Stimulated activated CD8-positive, alpha-beta memory T cell treated with anti-CD3 and anti-CD28 coated beads, Interleukin-12 subunit alpha, Interleukin-12 subunit beta, amount 100 ng/mL, for 24 hours (primary cell): ENCODE data around the gene RHOA.
"Not testable (repeated sequence)": the region's sequence is repeated elsewhere in the genome, so short reads cannot be mapped to it uniquely, and the experiment has no call there.

Source experiments
- DNase-seq: peaks from one replicate; pipeline ENCODE4 v3.0.0-alpha.2; 2020; ENCODE audit errors: extremely low read depth

The RHOA gene

DNA sequence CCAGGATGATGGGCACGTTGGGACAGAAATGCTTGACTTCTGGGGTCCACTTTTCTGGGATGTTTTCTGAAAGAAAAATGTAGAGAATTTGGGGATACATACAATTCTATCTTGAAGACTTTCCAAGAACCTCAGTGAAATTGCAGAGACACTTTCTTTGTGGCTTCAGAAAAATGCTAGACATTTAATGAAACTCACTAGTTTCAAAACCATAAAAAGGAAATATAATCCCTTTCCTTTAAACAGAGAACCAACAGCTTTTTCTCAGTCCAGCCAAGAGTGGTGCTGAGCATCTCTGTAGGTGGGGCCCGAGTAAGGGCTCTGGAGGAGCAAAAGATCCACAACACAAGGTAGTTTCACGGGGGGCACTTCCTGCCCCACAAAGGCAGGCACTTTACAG is 49.2 kb downstream of the RHOA start:
- no peak for DNase-seq

DNA sequence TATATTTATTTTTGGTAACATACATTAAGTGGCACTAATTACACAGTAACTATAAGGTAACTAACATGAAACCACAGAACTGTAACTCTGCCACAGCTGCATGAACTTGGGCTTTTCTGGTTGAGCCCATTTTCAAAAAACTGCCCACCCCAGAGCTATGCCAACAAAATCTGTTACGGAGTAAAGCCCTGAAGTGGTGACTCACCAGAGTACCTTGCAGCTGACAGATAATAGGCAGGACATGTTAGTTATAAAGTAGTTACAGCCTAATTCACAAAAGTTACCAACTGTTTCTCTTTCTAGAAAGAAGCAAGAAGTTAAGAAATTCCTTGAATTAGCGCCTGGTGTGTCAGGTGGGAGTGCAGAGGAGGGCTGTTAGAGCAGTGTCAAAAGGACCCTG is 52.2 kb downstream of the RHOA start:
- DNase-seq, result no peak

- DNase-seq, result no peak
Measured at GRCh38 chr3:49358884-49359225, 52.9 kb downstream of the RHOA start.

DNA sequence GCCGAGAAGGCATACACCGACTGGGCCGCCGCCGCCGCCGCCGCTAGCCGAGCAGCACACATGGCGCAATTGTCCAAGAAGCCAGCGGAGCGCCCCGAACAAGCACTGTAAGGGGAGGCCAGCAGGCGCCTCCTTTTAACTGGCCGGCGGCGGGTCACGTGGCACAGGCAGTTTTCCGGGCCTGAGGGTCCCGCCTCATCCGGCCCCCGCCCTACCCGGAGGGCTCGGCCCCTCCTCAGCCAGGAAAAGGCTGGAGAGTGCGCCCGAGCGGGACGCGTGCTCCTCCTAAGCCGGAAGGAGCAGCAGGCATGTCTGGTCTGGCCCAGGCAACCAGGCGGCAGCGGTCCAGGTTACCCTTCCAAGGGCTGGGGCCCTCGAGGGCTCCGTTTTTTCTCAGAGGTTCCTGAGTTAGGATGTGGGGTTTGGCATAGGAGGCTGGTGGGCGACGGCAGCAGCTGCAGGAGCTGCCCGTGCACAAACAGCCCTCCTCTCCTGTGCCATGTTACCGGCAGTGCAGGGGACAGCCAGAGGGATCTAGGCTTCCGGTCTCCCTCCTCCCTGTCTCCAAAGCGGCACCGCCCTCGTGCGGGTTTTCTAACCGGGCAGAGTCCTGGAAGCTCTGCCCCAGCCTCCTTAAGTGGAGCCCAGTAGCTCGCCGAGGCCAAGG is 53.4 kb downstream of the RHOA start, which contains the start of gene GPX1:
TSS of gene GPX1 (minus strand) at position 137 of the 667 bp plus-strand sequence. CDS start at position 62, 75 bp downstream.
- peak; percentile 63 for DNase-seq

- not testable (repeated sequence) for DNase-seq
Measured at GRCh38 chr3:49357443-49358216, 54.1 kb downstream of the RHOA start.

DNA sequence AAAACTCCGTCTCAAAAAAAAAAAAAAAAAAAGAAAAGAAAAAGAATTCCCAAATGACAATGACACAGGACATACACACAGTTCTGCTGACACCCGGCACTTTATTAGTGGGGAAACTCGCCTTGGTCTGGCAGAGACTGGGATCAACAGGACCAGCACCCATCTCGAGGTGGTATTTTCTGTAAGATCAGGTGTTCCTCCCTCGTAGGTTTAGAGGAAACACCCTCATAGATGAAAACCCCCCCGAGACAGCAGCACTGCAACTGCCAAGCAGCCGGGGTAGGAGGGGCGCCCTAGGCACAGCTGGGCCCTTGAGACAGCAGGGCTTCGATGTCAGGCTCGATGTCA is 54.7 kb downstream of the RHOA start:
- DNase-seq, result not testable (repeated sequence)

DNA sequence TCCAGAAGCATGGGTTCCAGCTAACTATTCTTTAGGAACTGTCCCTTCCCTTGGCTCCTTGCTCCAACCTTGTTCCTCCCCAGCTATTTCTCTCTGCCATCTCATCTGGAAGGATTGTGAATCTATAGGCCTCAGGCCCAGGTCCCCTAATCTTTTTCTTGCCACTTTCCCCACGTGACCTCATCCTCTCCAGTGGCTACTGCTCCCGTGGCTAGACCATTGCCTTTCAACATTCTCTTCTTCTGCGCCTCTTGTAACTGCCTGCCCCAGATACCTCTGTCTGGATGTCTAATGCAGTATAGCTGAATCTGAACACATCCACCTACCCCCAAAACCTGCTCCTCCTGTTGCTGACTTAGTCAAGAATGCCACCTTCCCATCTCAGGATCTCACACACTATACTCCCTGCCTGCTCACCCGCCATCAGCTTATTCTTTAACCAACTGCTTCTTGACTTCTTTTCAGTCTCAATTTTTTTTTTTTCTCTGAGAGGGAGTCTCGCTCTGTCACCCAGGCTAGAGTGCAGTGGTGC is 58.8 kb downstream of the RHOA start:
- DNase-seq, result no peak

DNA sequence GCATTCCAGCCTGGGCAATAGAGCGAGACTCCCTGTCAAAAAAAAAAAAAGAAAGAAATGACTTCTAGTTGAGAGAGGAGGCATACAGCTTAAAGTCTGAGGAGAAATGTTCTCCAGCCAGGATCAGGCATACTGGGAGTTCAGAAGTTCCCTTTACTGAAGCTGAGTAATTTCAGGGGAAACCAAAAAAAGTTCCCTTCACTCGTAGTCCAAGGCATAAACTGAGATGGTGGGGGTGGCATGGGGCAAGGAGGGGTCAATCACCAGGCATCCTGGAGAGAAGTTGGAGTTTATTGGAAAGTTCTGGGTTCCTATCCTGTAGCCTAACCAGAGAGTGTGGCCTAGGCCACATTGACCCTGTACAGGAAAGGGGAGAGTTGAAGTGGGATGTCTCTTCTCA is 59.5 kb downstream of the RHOA start:
- DNase-seq, result no peak

DNA sequence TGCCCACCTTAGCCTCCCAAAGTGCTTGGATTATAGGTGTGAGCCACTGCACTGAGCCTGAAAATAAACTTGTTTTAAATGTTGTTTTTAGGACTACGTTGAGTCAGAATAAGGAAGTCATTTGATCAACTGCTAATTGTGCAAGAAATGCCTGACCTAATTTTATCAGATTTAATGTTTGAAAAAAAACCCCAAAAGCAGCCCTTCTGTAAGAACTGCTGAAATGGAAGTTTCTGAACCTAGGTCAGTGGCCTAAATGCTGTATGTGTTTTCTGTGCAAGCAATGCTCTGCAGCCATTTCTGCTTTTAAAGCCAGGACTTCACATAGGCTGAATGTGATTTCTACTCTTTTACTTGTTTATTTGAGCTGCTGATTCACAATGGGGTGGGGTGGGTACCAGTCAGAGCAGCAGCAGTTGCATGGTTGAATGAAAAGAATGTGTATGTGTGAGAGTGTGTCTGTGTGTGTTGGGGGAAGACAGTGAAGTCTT is 60.2 kb downstream of the RHOA start:
- DNase-seq, result no peak

DNA sequence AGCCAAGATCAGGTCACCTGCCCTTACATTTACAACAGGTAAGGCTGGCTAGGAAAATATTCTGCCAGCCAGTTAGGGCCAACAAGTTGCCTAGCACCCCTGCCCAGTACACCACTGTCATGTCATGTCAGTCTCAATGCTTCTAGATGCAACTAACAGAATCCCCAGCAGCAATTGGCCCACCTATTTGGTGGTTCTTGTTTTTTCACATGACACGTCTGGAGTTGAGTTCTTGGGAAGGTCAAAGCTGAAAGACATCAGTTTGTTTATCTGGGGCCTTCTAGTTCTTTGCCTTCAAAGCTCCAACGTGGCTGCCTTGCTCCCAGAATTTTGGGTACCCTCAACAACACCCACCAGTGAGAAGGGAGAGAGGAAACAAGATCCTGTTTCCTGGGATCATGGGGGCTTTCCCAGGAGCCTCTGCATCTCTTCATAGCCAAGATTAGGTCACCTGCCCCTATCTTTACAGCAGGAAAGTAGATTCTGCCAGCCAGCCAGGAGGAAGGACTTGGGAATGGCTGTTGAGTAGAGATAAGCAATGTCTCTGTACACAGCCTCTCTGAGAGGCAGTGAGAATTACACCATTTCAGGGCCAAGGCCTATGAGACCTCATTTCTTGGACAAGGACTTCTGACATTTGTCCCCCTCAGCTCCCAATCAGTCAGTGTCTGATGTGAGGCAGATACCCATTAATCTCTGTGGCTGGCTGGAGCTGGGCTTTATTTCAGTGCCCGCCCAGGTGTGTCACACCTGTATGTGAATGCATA is 62.2 kb downstream of the RHOA start:
- no peak for DNase-seq

DNA sequence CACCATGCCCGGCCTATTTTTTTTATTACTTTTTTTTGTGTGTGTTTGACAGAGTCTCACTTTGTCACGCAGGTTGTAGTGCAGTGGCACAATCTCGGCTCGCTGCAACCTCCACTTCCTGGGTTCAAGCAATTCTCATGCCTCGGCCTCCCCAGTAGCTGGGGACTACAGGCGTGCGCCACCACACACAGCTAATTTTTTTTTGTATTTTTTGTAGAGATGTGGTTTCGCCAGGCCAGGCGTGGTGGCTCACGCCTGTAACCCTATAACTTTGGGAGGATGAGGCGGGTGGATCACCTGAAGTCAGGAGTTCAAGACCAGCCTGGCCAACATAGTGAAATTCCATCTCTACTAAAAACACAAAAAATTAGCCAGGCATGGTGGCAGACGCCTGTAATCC is 63.4 kb downstream of the RHOA start:
- not testable (repeated sequence) for DNase-seq

DNA sequence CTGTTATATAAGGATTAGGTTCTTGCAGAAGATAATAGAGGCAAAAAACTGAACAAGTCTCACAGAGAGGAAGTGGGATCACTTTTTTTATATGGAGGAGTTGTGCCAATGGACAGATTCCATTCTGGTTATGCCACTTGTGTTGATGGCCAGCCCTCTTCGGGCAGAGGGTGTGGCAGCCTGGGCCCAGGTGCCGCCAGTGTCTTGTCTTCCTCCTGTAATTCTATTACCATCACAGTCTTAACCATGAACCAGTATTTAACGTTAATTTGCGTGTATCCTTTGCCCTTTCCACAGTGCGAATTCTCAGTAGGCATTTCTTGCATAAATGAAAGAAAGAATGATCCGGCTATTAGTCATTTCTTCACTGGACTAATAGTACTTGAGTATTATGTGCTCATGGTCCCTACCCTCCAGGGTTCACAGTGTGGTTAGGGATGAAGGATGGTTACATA is 65.0 kb downstream of the RHOA start:
- DNase-seq, result no peak

DNA sequence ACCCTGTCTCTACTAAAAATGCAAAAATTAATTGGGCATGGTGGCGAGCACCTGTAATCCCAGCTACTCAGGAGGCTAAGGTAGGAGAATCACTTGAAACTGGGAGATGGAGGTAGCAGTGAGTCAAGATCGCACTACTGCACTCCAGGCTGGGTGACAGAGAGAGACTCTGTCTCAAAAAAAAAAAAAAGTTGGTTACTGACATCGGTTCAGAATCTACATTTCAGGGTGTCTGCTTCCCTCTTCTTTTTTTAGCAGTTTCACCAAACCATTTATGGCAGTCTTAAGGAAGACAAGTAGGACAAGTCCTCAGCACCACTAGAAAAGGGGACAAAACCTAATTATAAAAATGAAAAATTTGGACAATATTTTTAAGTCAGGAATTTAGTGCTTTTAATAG is 68.6 kb downstream of the RHOA start:
- no peak for DNase-seq

DNA sequence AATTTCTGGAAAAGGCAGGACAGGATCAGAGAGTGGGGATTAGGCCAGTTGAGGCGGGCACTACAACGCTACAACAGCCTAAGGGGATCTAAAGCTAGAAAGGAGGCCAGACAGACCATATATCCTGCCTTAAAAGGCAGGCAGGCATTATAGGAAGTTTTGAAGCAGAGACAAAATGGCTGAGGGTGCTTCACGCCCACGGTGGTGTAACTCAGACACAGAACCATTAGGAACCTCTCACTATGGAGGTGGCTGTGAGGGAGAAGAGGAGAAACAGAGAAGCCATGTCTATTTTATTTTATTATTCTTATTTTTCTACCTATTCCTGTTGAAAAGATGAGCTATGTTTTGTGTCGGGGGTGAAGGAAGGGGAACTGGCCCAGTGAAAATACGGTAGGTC is 69.8 kb downstream of the RHOA start:
- no peak for DNase-seq

DNA sequence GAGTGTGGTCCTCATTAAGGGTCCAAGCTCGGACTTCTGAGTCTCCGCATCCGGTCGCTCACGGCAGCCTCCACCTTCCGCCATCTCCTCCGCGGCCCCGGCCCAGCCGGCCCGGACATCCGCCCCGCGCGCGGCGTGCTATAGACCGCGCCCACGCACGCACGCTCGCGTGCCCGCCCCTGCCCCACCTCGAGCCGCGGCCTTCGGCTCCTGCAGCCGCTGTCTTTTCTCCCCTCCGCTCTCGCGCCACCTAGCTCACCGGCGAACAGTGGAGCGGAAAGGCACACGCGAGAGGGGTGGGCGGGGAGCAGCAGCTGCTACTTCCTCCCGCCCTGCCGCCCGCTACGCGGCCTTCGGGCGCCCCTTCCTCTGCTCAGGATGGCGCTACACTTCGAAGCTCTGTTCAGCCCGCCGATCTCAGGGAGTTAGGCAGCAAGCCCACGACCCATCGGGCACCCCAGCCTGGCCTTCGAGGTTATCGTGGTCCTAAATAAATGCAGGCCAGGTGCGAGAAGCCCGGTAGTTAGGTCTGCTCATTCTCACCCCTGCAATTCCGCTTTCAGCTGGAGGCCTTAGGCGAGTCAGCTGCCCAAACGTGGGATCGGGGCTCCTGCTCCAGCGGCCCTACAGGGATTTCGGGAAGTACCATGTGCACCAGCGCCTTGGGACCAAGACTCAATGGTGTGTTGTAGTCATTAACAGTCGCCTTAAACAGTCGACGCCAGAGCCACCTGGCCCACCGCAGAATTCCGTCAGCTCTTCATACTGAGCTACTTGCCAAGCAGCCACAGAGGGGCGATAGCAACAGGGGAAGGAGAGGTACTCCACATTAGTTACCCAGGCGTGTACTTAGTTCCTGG is 71.6 kb downstream of the RHOA start, which contains the start of gene USP4:
TSS of gene USP4 (minus strand) at position 113 of the 860 bp plus-strand sequence. CDS start at position 84, 29 bp downstream.
- peak; percentile 83 for DNase-seq

DNA sequence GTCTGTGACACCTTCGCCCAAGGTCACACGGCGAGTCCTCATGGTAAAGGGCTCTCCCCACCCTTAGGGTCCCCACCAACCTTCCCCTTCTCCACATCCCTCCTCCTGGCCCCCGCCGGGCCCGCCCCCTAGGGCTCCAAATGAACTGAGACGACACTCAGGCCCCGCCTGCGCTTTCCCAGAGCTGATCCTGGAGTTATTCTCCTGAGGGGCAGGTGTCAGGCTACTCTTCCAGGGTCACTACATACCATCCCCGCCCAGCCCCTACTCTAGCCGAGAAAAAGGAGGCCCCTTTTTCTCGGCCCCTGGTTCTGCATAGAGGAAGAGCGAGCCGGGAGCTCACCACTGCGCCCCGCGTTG is 72.2 kb downstream of the RHOA start:
- DNase-seq, result no peak

- no peak for DNase-seq
Measured at GRCh38 chr3:49333916-49334633, 77.7 kb downstream of the RHOA start.

GRCh38 chr3:49333091-49333490 is 78.7 kb downstream of the RHOA start:
- DNase-seq, result no peak

DNA sequence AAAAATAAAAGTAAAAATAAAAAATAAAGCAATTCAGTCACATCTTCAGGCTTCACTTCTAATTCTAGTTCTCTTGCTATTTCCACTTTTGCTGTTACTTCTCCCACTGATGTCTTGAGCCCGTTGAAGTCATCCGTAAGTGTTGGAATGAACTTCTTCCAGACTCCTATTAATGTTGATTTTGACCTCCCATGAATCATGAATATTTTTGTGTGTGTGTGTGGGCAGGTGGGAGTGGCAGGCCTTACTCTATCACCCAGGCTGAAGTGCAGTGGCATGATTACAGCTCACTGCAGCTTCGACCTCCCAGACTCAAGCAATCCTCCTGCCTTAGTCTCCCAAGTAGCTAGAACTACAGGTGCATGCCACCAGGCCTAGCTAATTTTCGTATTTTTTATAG is 82.6 kb downstream of the RHOA start:
- DNase-seq, result no peak

GRCh38 chr3:49328350-49328749 is 83.4 kb downstream of the RHOA start:
- DNase-seq, result not testable (repeated sequence)

DNA sequence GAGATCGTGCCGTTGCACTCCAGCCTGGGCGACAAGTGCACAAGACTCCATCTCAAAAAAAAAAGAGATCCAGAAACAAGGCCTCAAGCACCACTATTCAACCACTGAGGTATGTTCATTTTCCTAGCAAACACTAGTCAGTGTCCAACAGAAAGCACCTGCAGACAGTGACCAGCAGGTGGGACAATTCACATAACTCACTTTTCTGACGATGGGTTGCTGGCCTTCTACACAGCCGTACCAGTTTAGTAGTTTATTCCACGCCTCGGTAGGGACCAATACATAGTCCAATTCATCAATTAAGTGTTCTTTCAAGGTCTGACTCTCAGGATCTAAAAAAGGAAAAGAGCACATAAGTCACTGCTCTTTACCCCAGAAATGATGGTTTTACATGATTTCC is 84.3 kb downstream of the RHOA start:
- no peak for DNase-seq
